NCI-H2227 treated with DMSO at 0.1 percent for 48 hours (cell line): ENCODE results near the gene TMEM217.

Source experiments
- DNase-seq: peaks from one replicate; lab custom pipeline; 2025; lab: John Stamatoyannopoulos, UW

TMEM217 gene

GRCh38 chr6:37279366-37280134 lies 21.6 kb upstream of the TMEM217 start:
- DNase-seq, result no peak

- DNase-seq, result no peak
Observed at GRCh38 chr6:37277001-37277409, 19.1 kb upstream of the TMEM217 start.

GRCh38 chr6:37275350-37275749 lies 17.4 kb upstream of the TMEM217 start:
- no peak for DNase-seq

- DNase-seq, result no peak
Observed at GRCh38 chr6:37273690-37274089, 15.7 kb upstream of the TMEM217 start.

GRCh38 chr6:37272834-37273566 lies 15.1 kb upstream of the TMEM217 start:
- no peak for DNase-seq

GRCh38 chr6:37269105-37269504 lies 11.2 kb upstream of the TMEM217 start:
- no peak for DNase-seq

GRCh38 chr6:37265860-37266259 lies 7.9 kb upstream of the TMEM217 start:
- DNase-seq, result no peak

GRCh38 chr6:37265001-37265400 lies 7.1 kb upstream of the TMEM217 start:
- DNase-seq, result no peak

- no peak for DNase-seq
Observed at GRCh38 chr6:37262446-37263026, 4.6 kb upstream of the TMEM217 start.

- DNase-seq, result no peak
Observed at GRCh38 chr6:37261198-37261597, 3.3 kb upstream of the TMEM217 start.

- no peak for DNase-seq
Observed at GRCh38 chr6:37260444-37260843, 2.5 kb upstream of the TMEM217 start.

GRCh38 chr6:37260040-37260439 lies 2.1 kb upstream of the TMEM217 start:
- no peak for DNase-seq

GRCh38 chr6:37259191-37259590 lies 1.2 kb upstream of the TMEM217 start:
- DNase-seq, result no peak

- no peak for DNase-seq
Observed at GRCh38 chr6:37258405-37259105, 611 bp upstream of the TMEM217 start.

GRCh38 chr6:37257320-37257633 lies 667 bp downstream of the TMEM217 start:
- no peak for DNase-seq

GRCh38 chr6:37256692-37257319 lies 1.1 kb downstream of the TMEM217 start:
- no peak for DNase-seq

- DNase-seq, result no peak
Observed at GRCh38 chr6:37254881-37255280, 3.1 kb downstream of the TMEM217 start.

- DNase-seq, result no peak
Observed at GRCh38 chr6:37253486-37254007, 4.4 kb downstream of the TMEM217 start.

- DNase-seq, result no peak
Observed at GRCh38 chr6:37251211-37251780, 6.6 kb downstream of the TMEM217 start.

- peak; percentile 20 for DNase-seq
Observed at GRCh38 chr6:37244430-37245310, 13.3 kb downstream of the TMEM217 start.
